Measurements from ENCODE around the gene LCN2. TPM values are rescaled to one million over a fixed set of nuclear protein-coding genes. Genes with fewer than 3 reads are reported as not detected.

LCN2 gene
- total and polyA plus RNA-seq, 9 of the 15 experiments (the other 6 are each of a cell fraction or from before 2014, with no cell fraction given) = 0.10 to 1.2 (median 0.44) TPM; not detected in 1

- TF ChIP-seq, protein P1, sequence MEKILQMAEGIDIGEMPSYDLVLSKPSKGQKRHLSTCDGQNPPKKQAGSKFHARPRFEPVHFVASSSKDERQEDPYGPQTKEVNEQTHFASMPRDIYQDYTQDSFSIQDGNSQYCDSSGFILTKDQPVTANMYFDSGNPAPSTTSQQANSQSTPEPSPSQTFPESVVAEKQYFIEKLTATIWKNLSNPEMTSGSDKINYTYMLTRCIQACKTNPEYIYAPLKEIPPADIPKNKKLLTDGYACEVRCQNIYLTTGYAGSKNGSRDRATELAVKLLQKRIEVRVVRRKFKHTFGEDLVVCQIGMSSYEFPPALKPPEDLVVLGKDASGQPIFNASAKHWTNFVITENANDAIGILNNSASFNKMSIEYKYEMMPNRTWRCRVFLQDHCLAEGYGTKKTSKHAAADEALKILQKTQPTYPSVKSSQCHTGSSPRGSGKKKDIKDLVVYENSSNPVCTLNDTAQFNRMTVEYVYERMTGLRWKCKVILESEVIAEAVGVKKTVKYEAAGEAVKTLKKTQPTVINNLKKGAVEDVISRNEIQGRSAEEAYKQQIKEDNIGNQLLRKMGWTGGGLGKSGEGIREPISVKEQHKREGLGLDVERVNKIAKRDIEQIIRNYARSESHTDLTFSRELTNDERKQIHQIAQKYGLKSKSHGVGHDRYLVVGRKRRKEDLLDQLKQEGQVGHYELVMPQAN (IDR thresholded peaks at IDR 0.05; ENCODE audit: borderline replicate concordance) = no peak
- TF ChIP-seq ZNF780A (CRISPR knock-in tag; IDR thresholded peaks at IDR 0.05) (no peak), KDM5B (IDR thresholded peaks at IDR 0.05; ENCODE audit: insufficient replicate concordance, low read depth, low read length) (peak; percentile 3), DMBX1 (CRISPR knock-in tag; IDR thresholded peaks at IDR 0.05; ENCODE audit: borderline replicate concordance) (no peak), BCLAF1 (IDR thresholded peaks at IDR 0.05; ENCODE audit: borderline replicate concordance in 1 of 2, control insufficient read depth in 1 of 2, low read depth in 2 of 2, low read length in 1 of 2) (0 out of 4 replicates have a peak, but pooled peaks of 1 of the 2 experiments have one; percentile 24), STAG1 (CRISPR knock-in tag; IDR thresholded peaks at IDR 0.05; ENCODE audit: borderline replicate concordance) (no peak), MECOM (CRISPR knock-in tag; IDR thresholded peaks at IDR 0.05) (no peak), ZNF668 (CRISPR knock-in tag; IDR thresholded peaks at IDR 0.05) (no peak), RFX5 (IDR thresholded peaks at IDR 0.05; ENCODE audit: low read depth, low read length) (no peak), KAT8 (IDR thresholded peaks at IDR 0.05; ENCODE audit: low read depth) (no peak)
Observed at GRCh38 chr9:128164307-128164885, 15.1 kb downstream of the LCN2 start (continued).
